VCaP (cell line): ENCODE measurements around the gene PPP1R1C.

Experiments used
- H3K27ac ChIP-seq: fragments of 450-650 bp; 2 replicates; pipeline ENCODE4 v1.5.1; 2017
- CTCF ChIP-seq: fragments of 450-650 bp; conservative IDR thresholded peaks from 2 replicates; pipeline ENCODE4 v1.5.1; 2017; ENCODE audit warnings: mild to moderate bottlenecking, moderate library complexity

The PPP1R1C gene, protein sequence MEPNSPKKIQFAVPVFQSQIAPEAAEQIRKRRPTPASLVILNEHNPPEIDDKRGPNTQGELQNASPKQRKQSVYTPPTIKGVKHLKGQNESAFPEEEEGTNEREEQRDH

GRCh38 chr2:181985632-181986205 lies at the start of gene PPP1R1C:
Gene PPP1R1C, plus strand, starts transcription at chr2:181985853. Its CDS starts 258 bp downstream, at chr2:181986111.
- H3K27ac ChIP-seq: no peak within 1 kb of the TSS
- TF ChIP-seq CTCF: no peak

- no peak for TF ChIP-seq CTCF
- no peak overlapping the region for H3K27ac ChIP-seq
These were observed 48.2 kb upstream of the PPP1R1C start for GRCh38 chr2:181937473-181937872.

DNA sequence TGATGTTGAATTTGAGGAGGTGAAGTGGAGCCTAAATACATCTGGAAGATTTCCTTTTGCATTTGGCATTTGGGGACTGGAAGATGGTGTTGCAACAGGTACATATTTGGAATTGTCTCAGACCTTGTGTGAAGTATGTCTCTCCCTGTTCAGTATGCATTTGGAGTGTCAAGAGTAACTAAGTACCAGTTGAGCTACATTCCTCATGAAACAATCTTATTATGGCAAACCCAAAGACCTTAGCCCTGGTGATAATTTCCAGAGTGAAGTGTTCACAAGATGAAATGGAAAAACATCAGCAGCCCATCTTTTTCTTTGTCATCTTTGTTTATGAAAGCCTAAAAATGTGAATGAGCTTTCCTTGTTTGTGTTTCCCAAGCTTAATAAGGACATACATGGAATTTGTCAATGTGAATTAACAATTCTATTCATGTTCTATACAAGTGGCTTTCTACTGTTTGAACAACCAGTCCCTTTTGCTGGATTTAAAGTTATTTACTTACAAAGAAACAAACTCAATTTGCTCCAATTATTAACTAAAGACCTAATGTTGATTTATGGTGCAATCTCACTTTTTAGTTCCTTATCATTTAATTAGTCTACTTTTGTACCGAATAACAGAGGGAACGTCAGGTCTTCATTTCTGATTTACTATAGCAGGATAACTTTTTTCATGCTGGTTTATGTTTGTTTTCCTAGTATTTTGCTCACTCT lies 42.1 kb upstream of the PPP1R1C start:
- no peak for TF ChIP-seq CTCF
- H3K27ac ChIP-seq: no peak overlapping the region

DNA sequence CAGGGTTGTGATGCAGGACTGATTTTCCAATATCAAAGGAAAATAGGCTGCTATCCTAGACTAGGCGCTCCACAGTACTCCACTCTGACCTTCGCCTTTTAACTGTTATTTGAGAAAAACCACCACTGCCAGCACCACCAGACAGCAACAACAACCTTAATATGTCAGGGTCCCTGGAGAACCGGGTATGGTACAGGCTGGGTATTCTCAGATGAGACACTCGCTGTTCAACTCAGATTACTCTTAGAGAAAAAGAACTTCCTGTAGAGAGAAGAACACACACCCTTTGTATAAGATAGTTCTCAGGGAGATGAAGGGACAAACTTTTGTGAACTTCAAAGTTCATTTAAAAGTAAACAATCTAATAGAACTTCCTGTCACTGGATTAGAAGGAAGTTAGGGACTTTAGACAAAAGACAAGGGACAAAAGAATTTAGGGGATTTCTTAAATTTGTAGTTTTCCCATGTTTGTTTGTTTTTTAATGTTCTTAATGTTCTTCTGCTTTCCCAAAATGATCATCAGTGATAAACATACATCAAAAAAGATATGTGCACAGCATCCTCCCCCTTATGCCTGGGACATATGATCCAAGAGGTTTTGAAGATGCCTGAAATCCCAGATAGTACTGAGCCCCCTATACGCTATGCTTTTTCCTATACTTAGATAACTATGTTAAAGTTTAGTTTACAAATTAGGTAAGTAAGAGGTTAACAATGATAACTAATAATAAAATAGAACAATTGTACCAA lies 41.3 kb upstream of the PPP1R1C start:
- H3K27ac ChIP-seq: no peak overlapping the region
- TF ChIP-seq CTCF: no peak

DNA sequence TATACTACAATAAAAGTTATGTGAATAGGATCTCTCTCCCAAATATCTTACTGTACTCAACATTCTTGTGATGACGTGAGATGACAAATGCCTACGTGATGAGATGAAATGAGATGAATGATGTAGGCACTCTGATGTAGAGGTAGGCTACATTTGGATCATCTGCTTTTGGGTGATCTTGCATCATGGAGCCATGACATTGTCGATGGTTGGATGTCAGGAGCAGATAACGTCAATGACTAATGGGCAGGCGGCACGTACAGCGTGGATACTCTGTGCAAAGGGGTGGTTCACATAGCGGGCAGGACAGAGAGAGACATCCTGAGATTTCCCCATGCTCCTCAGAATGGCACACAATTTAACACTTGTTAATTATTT lies 40.8 kb upstream of the PPP1R1C start:
- H3K27ac ChIP-seq: no peak overlapping the region
- TF ChIP-seq CTCF: no peak

GRCh38 chr2:181946444-181947127 lies 39.1 kb upstream of the PPP1R1C start:
- H3K27ac ChIP-seq: no peak overlapping the region
- TF ChIP-seq CTCF: no peak

DNA sequence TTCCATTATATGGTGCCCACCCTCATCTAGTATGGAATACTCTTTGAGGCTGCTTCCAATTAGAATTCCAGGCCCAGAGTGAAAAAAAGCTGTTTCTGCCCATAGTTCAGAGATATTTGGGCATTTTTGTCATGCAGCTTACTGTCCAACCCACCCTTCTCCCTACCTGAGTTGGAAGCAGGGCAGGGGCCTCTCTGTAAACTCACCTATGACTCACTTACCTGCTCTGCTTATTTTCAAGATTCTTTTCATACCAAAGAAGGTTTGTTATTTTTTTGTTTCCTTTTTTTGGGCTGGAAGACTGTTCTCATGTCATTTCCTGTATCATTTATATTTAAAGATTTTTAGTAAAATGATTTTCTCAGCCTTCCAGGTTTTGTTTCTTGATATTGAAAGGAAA lies 38.4 kb upstream of the PPP1R1C start:
- TF ChIP-seq CTCF: no peak
- no peak overlapping the region for H3K27ac ChIP-seq
